Measurements from ENCODE around the gene CLOCK.

The CLOCK gene

GRCh38 chr4:55446578-55446922, 100.2 kb downstream of the CLOCK start:
- no peak for DNase-seq (ENCODE audit: low spot score)
- TF ChIP-seq, protein P1, sequence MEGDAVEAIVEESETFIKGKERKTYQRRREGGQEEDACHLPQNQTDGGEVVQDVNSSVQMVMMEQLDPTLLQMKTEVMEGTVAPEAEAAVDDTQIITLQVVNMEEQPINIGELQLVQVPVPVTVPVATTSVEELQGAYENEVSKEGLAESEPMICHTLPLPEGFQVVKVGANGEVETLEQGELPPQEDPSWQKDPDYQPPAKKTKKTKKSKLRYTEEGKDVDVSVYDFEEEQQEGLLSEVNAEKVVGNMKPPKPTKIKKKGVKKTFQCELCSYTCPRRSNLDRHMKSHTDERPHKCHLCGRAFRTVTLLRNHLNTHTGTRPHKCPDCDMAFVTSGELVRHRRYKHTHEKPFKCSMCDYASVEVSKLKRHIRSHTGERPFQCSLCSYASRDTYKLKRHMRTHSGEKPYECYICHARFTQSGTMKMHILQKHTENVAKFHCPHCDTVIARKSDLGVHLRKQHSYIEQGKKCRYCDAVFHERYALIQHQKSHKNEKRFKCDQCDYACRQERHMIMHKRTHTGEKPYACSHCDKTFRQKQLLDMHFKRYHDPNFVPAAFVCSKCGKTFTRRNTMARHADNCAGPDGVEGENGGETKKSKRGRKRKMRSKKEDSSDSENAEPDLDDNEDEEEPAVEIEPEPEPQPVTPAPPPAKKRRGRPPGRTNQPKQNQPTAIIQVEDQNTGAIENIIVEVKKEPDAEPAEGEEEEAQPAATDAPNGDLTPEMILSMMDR (IDR thresholded peaks at IDR 0.05) = no peak
- Histone ChIP-seq H3K27ac (no peak overlapping the region), H3K4me3 (no peak overlapping the region)

GRCh38 chr4:55445921-55446577, 100.7 kb downstream of the CLOCK start:
- no peak for DNase-seq (ENCODE audit: low spot score)
- TF ChIP-seq, protein P1 (IDR thresholded peaks at IDR 0.05) = no peak
- no peak overlapping the region for H3K4me3 ChIP-seq
- H3K27ac ChIP-seq = no peak overlapping the region

DNA sequence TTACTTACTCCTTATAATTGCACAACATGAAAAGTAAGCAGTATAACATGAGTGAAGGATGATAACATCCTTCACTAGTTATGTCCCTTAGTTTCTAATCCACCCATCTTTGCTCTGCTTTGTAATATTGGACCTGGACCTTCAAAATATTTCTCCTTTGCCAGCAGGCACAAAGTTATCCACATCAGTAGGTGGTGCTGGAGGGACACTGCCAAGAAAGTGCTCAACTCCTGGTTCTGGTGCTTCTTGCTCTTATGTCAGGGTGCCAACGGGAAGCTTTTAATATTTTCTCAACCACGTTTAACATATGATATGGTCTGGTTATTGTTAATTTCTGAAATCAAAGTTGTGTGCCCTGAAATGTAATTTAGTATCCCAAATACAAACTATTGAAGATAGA, 101.9 kb downstream of the CLOCK start:
- Histone ChIP-seq H3K4me3 (no peak overlapping the region), H3K27ac (no peak overlapping the region)
- DNase-seq (ENCODE audit: low spot score) = no peak
- TF ChIP-seq, protein P1 (IDR thresholded peaks at IDR 0.05) = no peak

DNA sequence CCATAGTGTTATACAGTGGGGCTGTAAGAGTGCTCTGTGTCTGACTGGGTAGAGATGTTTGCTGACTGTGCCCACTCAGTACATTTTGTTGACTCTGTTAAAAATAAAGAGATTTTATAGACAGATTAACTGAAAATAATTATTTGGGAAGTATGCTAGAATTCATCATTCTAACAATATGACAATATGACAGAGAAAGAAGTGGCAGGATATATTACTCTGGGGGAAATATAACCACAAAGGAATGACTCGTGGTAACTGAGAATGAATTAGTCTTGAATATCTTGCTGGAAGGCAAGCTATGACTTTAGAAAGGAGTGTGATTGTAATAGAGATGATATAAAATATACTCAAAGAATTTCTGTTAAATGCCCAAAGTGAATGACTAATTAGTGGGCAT, 104.2 kb downstream of the CLOCK start:
- H3K4me3 ChIP-seq = no peak overlapping the region
- TF ChIP-seq, protein P1 (IDR thresholded peaks at IDR 0.05) = no peak
- H3K27ac ChIP-seq = no peak overlapping the region
- DNase-seq (ENCODE audit: low spot score) = no peak

GRCh38 chr4:55440786-55441185, 105.9 kb downstream of the CLOCK start:
- no peak for DNase-seq (ENCODE audit: low spot score)
- no peak overlapping the region for H3K4me3 ChIP-seq
- TF ChIP-seq, protein P1 (IDR thresholded peaks at IDR 0.05) = no peak
- no peak overlapping the region for H3K27ac ChIP-seq

DNA sequence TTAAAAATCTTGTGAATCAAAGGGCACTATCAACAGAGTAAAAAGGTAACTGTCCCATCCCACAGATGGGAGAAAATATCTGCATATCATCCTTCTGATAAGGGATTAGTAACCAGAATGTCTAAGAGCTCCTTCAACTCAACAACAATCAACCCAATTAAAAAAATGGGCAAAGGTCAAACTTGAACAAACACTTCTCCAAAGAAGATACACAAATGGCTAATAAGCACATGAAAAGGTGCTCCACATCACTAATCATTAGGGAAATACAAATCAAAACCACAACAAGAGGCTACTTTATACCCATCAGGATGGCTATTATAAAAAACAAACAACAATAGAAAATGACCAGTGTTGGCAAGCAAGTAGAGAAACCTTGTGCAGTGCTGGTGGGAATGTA, 107.7 kb downstream of the CLOCK start:
- Histone ChIP-seq H3K4me3 (no peak overlapping the region), H3K27ac (no peak overlapping the region)
- no peak for DNase-seq (ENCODE audit: low spot score)
- TF ChIP-seq, protein P1 (IDR thresholded peaks at IDR 0.05) = no peak

GRCh38 chr4:55438314-55438713, 108.4 kb downstream of the CLOCK start:
- H3K27ac ChIP-seq = no peak overlapping the region
- H3K4me3 ChIP-seq = no peak overlapping the region
- TF ChIP-seq, protein P1 (IDR thresholded peaks at IDR 0.05) = no peak
- DNase-seq (ENCODE audit: low spot score) = no peak
